ENCODE results near the gene PDE4A.
"Not testable (repeated sequence)": the region's sequence is repeated elsewhere in the genome, so short reads cannot be mapped to it uniquely, and the experiment has no call there.

The PDE4A gene

DNA sequence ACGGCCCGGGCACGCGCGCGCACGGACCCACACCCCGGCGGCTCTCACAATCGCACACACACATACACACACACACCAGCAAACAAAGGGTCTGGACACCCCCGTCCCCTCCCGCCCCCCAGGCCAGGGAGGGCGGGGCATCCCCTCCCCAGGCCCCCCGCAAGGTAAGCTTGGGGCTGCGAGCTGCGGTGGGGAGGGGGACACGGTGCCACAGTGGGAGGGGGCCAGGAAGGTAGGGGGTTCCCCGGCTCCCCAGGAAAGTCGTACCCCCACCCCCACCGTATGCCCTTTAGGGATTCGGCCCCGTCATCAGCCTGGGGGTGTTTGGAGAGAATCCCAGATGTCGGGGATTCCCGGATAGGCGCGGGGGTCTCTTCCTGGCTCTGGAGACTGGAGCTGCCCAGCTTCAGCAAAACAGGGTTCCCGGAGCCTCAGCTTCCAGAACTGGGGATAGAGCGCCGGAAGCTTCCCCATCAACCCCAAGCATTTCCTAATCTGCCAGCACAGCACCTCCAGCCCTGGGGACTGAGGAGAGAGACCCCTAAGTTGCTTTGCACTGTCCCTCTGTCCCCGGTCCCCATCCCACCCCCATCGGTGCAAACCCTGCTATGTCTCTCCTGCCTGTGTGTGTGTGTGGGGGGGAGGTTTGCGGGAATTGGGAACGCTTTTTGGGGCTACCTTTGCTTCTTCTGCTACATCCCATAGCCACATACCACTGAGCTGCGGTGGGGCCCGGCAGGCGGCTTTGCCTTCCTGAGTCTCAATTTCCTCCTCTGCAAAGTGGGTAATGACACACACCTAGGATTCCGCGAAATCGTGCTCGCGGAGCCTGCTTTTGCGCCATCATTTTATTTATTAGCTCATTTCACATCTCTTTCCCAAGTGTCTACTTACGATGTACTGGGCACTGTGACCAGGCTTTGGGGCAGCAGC, 15.2 kb upstream of the PDE4A start:
- DNase-seq, result no peak

DNA sequence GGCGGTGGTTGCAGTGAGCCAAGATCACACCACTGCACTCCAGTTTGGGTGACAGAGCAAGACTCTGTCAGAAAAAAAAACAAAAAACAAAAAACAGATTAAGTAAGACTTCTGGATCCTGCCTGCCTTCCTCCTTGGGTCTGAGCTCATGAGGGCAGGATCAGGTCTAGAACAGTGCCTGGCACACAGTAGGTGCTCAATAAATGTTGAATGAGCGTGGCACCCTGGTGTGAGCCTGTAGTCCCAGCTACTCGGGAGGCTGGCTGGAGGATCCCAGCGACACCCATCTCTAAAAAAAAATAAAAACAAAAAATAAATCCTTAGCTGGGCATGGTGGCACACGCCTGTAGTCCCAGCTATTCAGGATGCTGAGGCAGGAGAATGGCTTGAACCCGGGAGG, 14.1 kb upstream of the PDE4A start:
- no peak for DNase-seq

- no peak for DNase-seq
Observed at GRCh38 chr19:10407096-10407495, 13.2 kb upstream of the PDE4A start.

- DNase-seq, result peak; percentile 73
Observed at GRCh38 chr19:10408511-10409283, 11.6 kb upstream of the PDE4A start.

GRCh38 chr19:10411224-10411623, 9.1 kb upstream of the PDE4A start:
- DNase-seq, result not testable (repeated sequence)

GRCh38 chr19:10412257-10412977, 7.9 kb upstream of the PDE4A start:
- DNase-seq, result no peak

GRCh38 chr19:10416083-10416379, 4.3 kb upstream of the PDE4A start:
- DNase-seq, result no peak

- DNase-seq, result peak; percentile 95
Observed at GRCh38 chr19:10416380-10417257, 3.7 kb upstream of the PDE4A start.

- no peak for DNase-seq
Observed at GRCh38 chr19:10417541-10418234, 2.6 kb upstream of the PDE4A start.

- DNase-seq, result no peak
Observed at GRCh38 chr19:10418235-10418484, 2.2 kb upstream of the PDE4A start.

DNA sequence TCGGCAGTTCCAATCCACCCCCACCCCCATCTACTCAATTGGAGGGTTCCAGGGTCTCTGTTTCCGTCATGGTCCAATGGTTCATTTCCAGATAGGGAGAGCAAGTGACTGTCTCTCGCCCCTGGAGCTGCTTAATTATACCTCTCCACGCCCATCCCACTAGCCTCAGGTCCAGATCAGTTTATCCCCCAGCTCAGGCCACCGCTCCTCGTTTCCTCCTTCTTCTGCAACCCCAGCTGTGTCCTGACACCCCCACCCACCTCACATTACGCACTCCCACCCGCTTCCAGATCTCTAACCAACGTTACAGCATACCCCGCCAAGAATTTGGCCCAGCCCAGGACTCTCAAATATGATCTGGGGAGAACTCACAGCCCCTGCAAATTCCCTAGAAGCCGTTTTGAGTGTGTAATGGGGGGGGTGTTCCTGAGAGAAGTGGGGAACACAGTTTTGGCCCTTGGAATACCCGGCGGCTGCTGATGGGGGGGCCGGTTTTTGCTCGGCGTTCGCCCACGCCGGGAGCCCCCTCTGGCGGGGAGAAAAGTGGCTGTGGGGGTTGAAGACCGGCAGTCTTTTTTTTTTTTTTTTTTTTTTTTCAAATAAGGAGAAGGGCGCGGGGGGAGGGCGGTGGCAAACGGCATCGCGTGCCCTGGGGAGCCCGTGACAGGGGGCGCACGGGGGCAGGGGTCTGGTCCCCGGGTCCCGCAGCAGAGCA, 1.7 kb upstream of the PDE4A start:
- no peak for DNase-seq

- no peak for DNase-seq
Observed at GRCh38 chr19:10419200-10419645, 1.1 kb upstream of the PDE4A start.

DNA sequence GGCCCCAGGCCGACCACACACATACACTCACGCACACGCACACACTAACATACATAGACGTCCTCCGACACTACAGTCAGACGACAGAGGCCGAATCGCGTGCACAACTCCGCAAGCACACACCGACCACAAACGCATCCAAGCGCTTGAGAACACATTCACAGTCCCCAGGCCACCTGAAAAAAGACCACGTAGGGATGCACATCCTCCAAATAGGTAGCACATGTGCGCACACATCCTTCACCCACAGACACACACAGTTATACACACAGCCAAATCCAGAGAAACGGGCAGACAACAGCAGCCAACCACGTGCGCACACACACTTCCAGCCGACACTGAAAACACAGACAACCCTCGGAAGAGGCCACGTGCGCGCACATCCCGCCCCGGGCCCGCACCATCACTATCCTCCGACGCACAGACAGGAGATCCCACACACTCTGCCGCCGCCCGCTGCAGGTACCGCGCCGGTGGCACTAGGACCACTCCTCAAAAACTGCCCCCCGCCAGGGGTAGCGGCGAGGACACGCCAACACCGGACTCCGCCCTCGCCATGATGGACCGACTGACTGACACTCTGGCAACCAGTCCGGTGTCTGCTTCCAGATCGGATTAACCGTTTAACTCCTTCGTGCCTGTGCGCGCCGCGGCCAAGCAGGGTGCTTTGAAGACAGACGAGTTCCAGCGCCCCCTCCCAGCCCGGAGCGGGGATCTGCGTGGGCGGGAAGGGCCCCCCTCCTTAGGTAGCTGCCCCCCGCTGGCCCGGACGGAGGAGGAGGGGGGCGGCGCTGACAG, 493 bp upstream of the PDE4A start:
- DNase-seq, result peak; percentile 79

DNA sequence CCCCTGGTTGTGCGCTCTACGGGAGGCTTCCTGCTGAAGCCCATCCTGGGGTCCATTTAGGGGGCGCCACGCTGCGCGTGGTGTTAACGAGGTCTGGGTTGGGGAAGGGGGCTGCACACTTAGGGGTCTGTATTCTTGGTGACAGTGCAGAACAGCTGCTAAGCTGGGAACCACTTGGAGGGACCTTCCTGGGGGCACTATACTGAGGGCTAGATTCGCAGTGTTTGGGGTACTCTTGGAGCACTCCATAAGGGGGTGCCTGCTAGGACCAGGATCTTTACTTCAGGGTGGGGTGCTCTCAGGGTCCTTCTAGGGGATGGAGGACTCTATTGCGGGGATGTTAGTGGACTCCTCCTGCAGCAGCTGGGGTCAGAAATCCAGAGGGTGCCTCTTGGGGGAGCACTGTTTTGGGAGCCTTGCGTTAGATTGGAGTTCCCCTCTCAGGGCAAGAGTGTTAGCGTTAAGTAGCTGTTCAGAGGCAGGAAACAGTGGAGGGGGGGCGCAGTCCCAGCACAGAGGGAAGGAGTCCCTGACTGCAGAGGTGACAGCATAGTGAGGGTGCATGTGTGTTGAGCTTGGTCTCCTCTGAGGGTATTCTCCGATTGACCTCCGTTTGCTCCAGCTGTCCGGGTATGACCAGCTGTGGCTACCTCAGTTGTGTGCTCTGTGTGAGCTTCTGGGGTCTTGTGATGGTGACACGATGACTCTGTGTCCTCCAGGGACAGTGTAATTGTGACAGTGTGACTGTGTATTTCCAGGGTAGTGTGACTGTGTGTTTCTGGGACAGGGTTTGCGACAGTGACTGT, 1.1 kb downstream of the PDE4A start:
- no peak for DNase-seq

DNA sequence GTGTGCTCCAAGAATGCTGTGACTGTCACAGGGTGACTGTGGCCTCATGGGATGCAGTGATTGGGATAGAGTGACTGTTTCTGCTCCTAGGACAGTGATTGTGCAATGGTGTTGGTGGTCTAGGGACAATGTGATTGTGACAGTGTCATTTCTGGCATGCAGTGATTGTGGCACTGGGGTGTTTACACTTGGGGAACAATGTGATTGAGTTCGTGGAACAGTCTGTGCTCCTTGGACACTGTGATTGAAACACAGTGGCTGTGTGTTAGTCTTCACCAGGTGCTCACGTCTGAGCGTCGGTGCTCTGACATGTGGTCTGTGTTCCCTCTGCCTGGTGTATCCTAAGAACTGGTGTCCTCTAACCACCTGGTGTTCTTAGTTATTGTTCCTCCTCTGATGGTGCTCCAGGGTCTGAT, 1.7 kb downstream of the PDE4A start:
- no peak for DNase-seq

GRCh38 chr19:10422846-10423245, 2.5 kb downstream of the PDE4A start:
- no peak for DNase-seq

DNA sequence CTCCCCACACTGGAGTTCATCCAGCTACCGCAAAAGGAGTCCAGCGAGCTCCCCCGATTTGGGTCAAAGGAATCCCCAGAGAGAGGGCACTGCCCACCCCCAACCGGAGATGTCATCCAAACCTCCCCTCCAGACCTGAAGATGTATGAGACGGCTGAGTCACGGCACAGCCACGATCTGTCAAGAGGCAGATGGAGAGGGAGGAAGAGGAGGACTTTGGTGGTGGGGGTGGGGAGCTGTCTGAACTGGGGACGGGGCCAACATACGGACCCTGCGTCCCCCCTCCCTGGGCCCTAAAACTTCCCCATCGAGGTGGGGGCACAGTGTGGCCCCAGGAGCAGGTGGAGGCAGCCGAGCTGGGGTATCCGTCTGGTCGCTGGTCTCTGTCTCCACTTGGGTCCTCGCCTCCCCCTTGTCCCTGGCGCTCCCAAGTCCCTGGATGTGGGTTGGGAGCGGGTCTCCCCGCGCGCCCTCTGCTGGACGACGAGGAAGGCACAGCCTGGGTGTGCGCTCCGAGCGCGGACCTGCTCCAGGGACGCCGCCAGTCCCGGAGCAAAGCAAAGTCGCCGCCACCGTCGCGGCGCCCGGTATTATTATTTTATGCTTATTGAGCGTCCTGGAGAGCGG, 3.8 kb downstream of the PDE4A start:
- peak; percentile 67 for DNase-seq

- DNase-seq, result no peak
Observed at GRCh38 chr19:10427169-10427568, 6.8 kb downstream of the PDE4A start.

DNA sequence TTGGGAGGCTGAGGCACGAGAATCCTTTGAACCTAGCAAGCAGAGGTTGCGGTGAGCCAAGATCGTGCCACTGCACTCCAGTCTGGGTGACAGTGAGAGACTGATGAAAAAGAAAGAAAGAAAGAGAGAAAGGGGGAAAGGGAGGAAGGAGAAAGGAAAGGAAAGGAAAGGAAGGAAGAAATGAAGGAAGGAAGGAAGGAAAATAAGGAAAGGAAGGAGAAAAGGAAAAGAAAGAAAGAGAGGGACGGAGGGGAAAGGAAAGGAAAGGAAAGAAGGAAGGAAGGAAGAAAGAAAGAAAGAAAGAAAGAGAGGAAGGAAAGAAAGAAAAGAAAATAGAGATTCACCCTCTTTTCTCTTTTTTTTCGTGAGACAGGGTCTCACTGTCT, 8.7 kb downstream of the PDE4A start:
- DNase-seq, result no peak

Data from GDM1 (cell line).